NCI-H2081 (cell line): Measurements from ENCODE around the gene POU3F2.

Experiments used
- DNase-seq, 2 experiments: peaks; one replicate each; lab custom pipeline; 2025; lab: John Stamatoyannopoulos, UW

POU3F2 gene

GRCh38 chr6:98834060-98835031, at the start of gene POU3F2:
Gene POU3F2 (plus strand): TSS chr6:98834574. CDS start chr6:98834874, 300 bp downstream.
- DNase-seq, result peak; percentile 96 to 97

DNA sequence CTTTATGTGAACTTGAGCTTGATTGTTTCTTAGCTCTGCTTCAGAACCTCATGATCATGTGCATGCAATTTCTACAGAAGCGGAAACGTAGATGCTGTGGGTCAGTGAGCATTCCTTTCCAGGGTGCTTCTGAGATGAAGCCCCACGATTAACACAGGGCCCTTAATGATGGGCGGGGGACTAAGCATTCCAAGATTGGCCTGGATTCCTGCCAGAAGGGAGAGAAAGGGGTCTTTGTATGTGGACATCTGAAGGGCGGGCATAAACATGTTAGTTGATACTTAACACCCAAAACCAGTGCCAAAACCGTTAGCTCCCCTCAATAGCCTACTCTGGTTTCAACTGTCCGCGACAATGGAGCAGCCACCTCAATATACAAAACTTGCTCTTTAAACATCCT, 46.9 kb upstream of the POU3F2 start:
- peak in 1 of 2 experiments; percentile 3 for DNase-seq

GRCh38 chr6:98787961-98788360, 46.4 kb upstream of the POU3F2 start:
- DNase-seq, result no peak

DNA sequence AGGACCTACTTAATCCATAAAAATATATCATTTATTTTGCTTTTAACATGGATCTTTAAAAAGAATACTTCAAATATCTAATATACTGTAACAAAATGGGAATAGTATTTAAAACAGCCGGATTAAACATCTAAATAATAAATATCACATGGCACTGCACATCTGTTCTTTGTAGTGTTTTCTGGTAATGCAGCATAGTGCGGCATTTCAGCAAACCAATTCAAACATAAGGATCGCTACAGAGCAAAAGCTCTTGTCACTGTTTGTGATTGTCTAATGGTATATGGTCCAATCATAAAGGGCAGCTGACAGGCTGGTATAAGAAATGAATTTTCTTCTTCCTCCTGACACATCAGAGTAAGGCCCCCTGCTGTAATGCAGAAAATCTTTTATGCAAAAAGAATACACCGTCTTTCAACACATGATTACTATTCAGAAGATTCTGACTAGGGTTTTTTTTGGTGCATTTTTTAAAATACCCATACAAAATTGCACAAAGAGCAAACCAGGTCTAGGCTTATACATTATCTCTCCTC, 40.0 kb upstream of the POU3F2 start:
- DNase-seq, result no peak

GRCh38 chr6:98797217-98797994, 37.0 kb upstream of the POU3F2 start:
- DNase-seq, result no peak

GRCh38 chr6:98800866-98801265, 33.5 kb upstream of the POU3F2 start:
- DNase-seq, result no peak

GRCh38 chr6:98808541-98809210, 25.7 kb upstream of the POU3F2 start:
- DNase-seq, result no peak

DNA sequence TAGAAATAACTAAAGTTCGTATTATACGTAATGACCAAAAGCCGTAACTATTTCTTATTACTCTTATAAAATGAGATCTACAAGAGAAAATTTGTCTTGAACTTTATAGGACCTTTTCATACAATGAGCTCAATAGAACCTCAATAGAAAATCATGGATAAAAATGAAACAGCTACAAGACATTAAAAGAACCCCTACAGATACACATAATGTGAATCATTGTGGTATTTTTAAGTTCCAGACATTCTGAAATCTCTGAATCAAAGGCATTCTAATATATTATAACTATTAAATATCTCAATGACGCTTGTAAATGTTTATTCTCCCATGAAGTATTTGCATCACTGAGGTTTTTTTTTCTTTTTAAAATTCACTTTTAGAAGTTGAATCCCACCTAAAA, 22.2 kb upstream of the POU3F2 start:
- DNase-seq, result no peak

DNA sequence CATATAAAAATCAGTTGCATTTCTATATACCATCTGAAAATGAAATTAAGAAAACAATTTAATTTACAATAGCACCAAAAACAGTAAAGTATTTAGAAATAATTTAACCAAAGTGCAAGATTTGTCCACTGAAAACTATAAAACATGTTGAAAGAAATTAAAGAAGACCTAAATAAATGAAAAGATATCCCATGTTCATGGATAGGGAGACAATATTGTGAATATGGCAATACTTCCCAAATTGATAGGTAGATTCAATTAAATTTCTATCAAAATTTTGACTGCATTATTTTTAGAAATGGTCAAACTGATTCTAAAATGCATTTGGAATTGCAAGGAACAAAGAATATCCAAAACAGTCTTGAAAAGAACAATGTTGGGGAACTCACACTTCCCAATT, 17.6 kb upstream of the POU3F2 start:
- DNase-seq, result no peak

DNA sequence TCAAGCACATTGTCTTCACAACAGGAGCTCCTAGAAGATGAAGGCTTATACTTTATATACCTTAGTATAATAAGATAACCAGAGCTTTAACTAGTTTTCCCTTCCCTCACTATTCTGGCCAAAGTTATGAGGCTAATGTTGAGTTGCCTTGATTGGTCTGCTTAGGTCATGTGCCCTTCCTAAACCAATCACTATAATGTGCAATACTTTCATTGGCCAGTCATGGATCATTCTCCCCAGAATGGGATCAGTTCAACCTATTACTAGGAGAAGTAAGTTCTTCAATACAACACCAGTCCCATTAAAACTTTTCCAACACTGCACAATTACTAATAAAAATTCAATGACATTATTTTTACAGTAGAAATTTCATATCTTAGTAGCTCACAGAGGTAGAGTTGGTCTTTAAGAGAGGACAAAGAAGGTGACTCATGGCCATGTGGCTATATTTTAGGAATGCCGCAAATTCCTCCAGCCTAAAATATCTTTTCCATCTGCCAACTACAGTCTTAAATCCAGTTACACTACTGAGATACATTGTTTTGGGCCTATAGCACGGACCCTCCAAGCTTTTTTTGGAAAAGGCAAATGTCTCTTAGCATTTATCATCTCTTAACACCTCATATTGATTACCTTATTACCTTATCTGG, 12.5 kb upstream of the POU3F2 start:
- no peak for DNase-seq

DNA sequence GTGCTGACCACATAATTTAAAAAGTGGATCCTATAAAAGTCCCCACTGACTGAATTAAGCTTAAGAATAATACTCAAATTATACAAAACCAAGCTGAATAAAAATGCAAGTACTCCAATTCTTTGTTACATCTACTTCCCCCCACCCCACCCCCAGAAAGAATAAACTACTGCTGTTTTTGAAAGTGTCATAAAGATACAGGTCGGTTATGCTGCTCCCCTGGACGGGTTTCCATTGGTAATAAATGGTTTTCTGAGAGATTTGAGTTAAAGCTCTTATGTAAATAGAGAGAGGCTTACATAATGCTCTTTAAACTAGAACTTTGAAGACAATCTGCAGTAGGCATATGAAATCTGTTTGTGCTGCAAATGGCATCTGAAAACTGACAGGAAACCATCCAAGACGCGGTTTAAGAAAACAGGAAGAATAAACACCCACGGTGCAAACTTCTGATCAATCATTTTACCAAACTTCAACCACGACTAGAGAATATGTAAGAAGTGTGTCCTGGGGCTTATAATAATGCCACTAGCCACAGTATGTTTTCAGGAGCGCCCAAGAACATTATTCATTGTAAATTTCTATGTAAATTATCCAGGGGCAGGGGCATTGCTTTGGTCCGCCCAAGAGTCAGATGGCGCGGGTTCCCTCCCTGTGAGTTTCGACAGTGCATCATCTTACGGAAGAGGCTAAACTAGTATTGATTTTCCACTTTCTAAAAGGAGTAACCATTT, 10.8 kb upstream of the POU3F2 start:
- DNase-seq, result no peak

DNA sequence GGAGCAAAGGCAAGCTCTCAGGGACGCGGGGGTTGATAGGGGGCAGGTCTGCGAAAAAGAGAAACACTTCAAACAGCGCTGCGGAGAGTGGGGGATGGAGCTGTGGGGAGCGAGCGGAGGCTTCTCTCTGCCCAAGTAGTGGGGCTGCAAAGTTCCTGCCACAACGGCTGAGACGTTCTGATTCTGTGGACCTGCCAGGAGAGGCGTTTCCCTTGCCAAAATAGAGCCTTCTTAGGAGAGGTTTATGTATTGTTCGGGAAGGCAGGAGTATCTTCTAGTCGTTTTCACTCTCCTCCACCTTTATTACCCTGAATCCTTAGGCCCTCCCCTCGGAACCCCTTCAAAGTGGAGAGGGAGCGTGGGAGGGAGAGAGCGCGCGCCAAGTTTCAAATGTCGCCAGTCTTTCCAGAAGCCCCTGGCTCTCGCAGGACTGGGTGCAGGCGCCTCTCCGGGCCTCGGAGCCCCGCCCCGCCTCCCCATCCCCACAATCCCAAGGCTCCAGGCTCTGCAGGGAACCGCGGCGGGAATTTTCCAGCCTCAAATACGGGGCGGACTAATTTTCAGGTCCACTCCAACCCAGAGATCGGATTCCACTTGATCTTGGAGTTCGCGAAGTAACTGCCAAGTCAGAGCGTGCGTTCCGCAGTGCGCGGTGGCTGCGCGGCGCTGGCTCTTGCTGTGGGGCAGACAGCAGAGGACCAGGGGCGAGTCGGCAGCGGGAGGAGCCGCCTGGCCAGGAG, 10.0 kb upstream of the POU3F2 start:
- DNase-seq, result no peak

DNA sequence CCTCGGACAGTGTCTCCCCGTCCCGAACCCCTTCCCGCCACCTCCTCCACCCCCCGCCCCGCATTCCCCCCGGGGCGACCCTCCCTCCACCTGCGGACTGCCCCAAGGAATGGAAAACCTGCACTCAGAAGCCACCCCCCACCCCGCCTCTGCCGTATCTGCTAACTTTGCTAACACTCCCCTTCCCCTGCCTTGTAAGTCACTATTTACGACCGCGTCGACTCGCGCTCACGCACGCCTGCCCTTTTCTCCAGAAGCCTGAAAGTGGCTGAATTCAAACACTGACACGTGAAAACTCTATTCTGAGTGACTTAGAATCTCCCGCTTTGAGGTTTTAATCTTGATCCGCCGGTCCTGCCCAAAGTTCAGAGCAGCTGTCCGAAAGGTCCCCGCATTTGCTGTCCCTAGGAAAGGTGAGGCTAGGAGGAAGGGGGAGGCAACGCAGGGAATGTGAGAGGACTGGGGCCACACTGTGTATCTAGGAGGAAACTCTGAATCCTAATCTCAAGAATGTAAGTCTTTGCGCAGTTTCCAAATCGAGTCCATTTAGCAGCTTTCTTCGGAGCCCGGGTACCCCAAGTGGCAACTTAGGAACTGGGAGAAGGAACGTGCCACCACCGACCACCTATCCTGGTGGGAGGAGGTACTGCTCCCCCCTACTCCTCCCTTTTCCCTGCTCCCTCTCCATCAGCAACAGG, 9.3 kb upstream of the POU3F2 start:
- DNase-seq, result no peak

- no peak for DNase-seq
Observed at GRCh38 chr6:98825600-98826230, 8.7 kb upstream of the POU3F2 start.

DNA sequence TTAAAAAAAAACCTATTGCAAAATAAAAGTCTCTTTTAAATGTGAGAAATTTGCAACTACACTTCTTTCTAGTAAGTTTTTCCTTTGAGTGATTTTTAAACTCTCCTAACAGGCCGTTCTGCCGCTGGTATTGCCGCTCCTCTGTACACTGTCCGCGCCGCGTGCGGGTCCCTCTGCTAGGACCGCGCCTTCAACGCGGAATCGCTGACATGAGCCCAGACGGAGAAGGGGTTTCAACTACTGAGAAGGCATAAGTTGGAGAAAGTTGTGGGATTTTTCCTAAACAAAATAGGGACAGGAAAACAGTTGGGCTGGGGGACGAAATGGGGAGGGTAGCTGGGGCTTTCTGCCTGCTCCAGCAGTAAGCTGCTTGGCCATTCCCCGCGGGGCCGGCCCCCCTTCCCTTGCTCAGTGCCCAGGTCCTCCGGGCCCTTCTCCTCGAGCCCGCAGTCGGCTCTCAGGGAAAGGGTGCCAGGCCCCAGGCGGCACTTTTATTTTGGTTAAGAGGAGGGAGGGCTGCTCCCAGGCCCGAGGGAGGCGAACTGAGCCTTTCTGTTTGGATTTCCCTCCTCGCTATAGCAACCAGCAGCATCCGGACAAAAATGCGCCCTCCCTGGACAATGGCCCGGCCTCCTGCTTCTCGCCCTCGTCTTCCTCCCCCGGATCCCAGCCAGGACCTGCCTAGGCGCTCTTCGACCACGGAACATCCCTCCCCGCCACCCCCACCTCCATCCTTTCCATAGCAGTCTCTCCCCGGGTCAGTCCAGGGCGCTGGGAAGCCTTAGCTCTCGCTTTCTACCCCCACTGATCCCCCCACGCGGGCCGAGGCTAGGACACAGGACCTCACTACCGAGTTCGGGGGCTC, 6.8 kb upstream of the POU3F2 start:
- peak in 1 of 2 experiments; percentile 48 for DNase-seq

DNA sequence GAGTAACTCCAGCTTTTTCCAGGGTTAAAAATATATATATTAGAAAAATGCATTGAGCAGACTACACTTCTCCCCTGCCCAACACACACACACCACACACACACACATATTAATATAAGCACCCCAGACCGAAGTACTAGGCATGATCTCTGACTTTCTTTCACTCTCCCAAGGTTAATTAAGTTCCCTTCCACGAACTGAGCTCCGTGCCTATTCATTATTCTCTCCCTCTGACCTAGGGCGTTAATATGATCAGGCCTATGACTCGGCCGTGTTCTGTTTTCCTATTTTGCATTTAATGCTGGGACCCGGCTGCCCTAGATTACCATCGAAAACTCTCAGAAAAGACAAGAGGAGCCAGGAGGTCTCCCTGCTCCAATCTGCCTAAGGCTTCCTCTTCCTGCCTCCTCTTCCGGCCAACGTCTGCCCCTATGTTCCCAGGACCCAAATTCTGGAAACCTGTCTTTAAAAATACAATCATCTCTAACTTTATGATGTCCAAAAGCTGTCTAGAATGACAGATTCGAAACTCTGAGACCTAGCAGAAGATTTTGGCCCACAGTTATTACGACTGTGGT, 6.1 kb upstream of the POU3F2 start:
- peak in 1 of 2 experiments; percentile 59 for DNase-seq

DNA sequence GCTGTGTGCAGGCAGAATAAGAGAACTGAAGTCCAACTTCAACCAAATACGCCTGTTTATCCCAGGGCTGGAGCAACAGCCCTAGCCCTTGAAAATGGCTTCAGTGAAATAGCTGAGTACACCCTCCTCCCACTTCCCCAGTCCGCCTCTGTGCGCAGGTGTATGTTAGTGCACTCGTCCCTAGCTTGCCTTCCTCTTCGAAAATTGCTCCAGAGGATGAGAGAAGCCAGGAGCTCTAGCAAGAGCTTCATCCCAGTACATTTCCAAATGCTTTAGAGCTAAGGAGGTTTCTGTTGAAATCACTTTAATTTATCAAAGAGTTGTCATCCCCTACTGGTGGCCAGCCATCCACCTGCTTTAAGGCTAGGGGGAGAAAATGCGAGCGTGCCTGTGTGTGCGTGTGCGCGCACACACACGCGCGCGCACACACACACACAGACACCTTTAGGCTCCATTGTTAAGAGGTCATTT, 5.4 kb upstream of the POU3F2 start:
- peak; percentile 61 to 86 for DNase-seq

DNA sequence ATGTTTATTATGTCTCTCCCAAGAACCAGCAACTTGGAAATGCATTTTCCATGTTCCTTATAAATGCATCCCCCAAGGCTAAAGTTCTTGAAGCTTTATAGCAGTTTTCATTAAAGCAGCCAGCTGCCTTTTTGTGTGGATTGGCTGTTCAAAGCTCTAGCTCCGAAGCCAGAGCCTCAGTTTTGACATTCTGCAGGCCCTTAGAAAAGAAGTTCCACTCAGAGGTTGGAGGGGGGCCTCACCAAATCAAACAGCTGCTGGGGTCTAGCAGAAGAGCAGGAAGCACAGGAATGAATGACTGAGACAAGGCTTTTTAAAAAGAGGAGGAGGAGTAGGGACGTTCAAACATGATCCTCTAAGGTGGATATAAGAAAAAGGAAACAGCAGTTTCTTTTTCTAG, 4.2 kb upstream of the POU3F2 start:
- no peak for DNase-seq
